K562 (cell line): ENCODE measurements around the gene CERS3. TPM values are rescaled to one million over a fixed set of nuclear protein-coding genes. Genes with fewer than 3 reads are reported as not detected.

Experiments used
- ATAC-seq: fragments of 200-7000 bp; cut with Tn5 transposase; 3 replicates; pipeline ENCODE4 v1.9.1; 2020; ENCODE audit warnings: moderate library complexity
- BruUV-seq: library from RNA; stranded (reverse); fragments of 400-500 nt; replicated peaks from 2 replicates; lab custom pipeline; 2021; lab: Mats Ljungman, UMichigan
- CTCF ChIA-PET: fragments of 300-600 bp; formaldehyde crosslinking; extraction: SDS; loops from one replicate; lab custom pipeline; 2021; ENCODE audit warnings: low intra/inter-chr PET ratio; lab: Yijun Ruan, JAX
- POLR2A ChIA-PET: fragments of 300-600, 350-650 bp; sonication (Branson Sonifier 250); formaldehyde crosslinking; extraction: SDS; loops from one replicate; lab custom pipeline; 2021; ENCODE audit warnings: antibody characterized with exemption, inconsistent platforms; lab: Yijun Ruan, JAX
- DNase-seq, 4 experiments: peaks; one replicate each; pipeline versions ENCODE4 v3.0.0 to v3.0.0-alpha.2; 2011 to 2018; ENCODE audit warnings: low spot score in 3 of 4, mixed read lengths in 3 of 4; ENCODE audit errors: extremely low read depth in 1 of 4
- FAIRE-seq: peaks from 2 replicates; lab custom pipeline; 2011; peaks lifted over from hg19 to GRCh38; lab: Jason Lieb, UNC
- H2AFZ ChIP-seq: 2 replicates; pipeline ENCODE4 v1.6.0; 2011; ENCODE audit warnings: low read depth, low read length, control low read depth, inconsistent platforms
- H3K27ac ChIP-seq: fragments of 200-600 bp; 3 replicates; pipeline ENCODE4 v1.8.0; 2011; ENCODE audit warnings: low read depth, mild to moderate bottlenecking, control low read depth, inconsistent platforms, low read length, moderate library complexity, mixed read lengths; ENCODE audit errors: extremely low read depth
- H3K27me3 ChIP-seq, 2 experiments: fragments of 300-600 bp in 1 of 2; 2 replicates in 1 of 2; 3 replicates in 1 of 2; pipeline versions ENCODE4 v1.6.0 to v1.8.0; 2011; ENCODE audit warnings: inconsistent platforms in 2 of 2, low read length in 2 of 2, mild to moderate bottlenecking in 1 of 2, mixed read lengths in 1 of 2, moderate library complexity in 1 of 2; ENCODE audit not compliant: control insufficient read depth in 2 of 2, insufficient read depth in 2 of 2
- H3K36me3 ChIP-seq: fragments of 300-600 bp; 3 replicates; pipeline ENCODE4 v1.8.0; 2011; ENCODE audit warnings: mild to moderate bottlenecking, low read length, inconsistent platforms; ENCODE audit not compliant: control insufficient read depth, insufficient read depth
- H3K4me1 ChIP-seq, 2 experiments: fragments of 200-600 bp in 1 of 2; replicated peaks in 1 of 2; 2 replicates in 1 of 2; 3 replicates in 1 of 2; pipeline versions ENCODE4 v1.5.1 to v1.8.0; 2011; ENCODE audit warnings: inconsistent platforms in 2 of 2, low read length in 2 of 2, mild to moderate bottlenecking in 1 of 2, mixed read lengths in 1 of 2, moderate library complexity in 1 of 2; ENCODE audit not compliant: control insufficient read depth in 2 of 2, insufficient read depth in 2 of 2
- H3K4me2 ChIP-seq: 2 replicates; pipeline ENCODE4 v1.6.1; 2011; ENCODE audit warnings: low read length, control low read depth, inconsistent platforms, mixed read lengths; ENCODE audit not compliant: insufficient read depth
- H3K4me3 ChIP-seq: fragments of 200-600 bp; sonication (generic), shearing (Covaris generic); 2 replicates; pipeline ENCODE4 v1.5.1; 2016; ENCODE audit warnings: control low read depth, inconsistent platforms
- H3K79me2 ChIP-seq: fragments of 200-600 bp; 3 replicates; pipeline ENCODE4 v1.8.0; 2011; ENCODE audit warnings: low read length, inconsistent platforms; ENCODE audit not compliant: control insufficient read depth, insufficient read depth
- H3K9ac ChIP-seq, 2 experiments: 2 replicates each; pipeline versions ENCODE4 v1.6.0 to v1.6.1; 2011; ENCODE audit warnings: low read depth in 2 of 2, low read length in 2 of 2, control low read depth in 1 of 2, inconsistent platforms in 1 of 2, mild to moderate bottlenecking in 1 of 2, mixed read lengths in 1 of 2; ENCODE audit not compliant: insufficient read depth in 1 of 2
- H3K9me1 ChIP-seq: one replicate; pipeline ENCODE4 v1.6.0; 2011; ENCODE audit warnings: inconsistent platforms, mild to moderate bottlenecking, low read length, moderate library complexity; ENCODE audit not compliant: control insufficient read depth, insufficient read depth
- H3K9me3 ChIP-seq: replicated peaks from 2 replicates; pipeline ENCODE4 v1.5.1; 2011; ENCODE audit warnings: low read depth, low read length, inconsistent platforms; ENCODE audit not compliant: control insufficient read depth, insufficient read depth
- H4K20me1 ChIP-seq: replicated peaks from 2 replicates; pipeline ENCODE4 v1.6.1; 2011; ENCODE audit warnings: low read length, inconsistent platforms, mixed read lengths; ENCODE audit not compliant: control insufficient read depth, insufficient read depth
- FOXA3 ChIP-seq, 2 experiments: fragments of 450-650 bp in 1 of 2; sonication (generic) in 1 of 2; formaldehyde crosslinking; IDR thresholded peaks in 1 of 2; conservative IDR thresholded peaks in 1 of 2; 2 replicates each; pipeline versions ENCODE4 v1.4.0 to v1.8.0; 2020 to 2022; ENCODE audit warnings: mild to moderate bottlenecking in 2 of 2, missing genetic modification reagents in 1 of 2
- HDAC1 ChIP-seq, 2 experiments: fragments of 450-650 bp; IDR thresholded peaks; 2 replicates each; pipeline ENCODE4 v1.6.1; 2016 to 2017; ENCODE audit warnings: inconsistent platforms in 1 of 2, mild to moderate bottlenecking in 1 of 2, moderate library complexity in 1 of 2
- L3MBTL2 ChIP-seq: fragments of 450-650 bp; IDR thresholded peaks from 2 replicates; pipeline ENCODE4 v1.6.1; 2016; ENCODE audit warnings: mild to moderate bottlenecking, moderate library complexity
- LARP7 ChIP-seq: fragments of 450-650 bp; IDR thresholded peaks from 2 replicates; pipeline ENCODE4 v1.6.1; 2016
- MEIS2 ChIP-seq: fragments of 450-650 bp; IDR thresholded peaks from 2 replicates; pipeline ENCODE4 v1.6.1; 2014; ENCODE audit warnings: mild to moderate bottlenecking; ENCODE audit not compliant: partially characterized antibody
- MXI1 ChIP-seq: IDR thresholded peaks from 2 replicates; pipeline ENCODE4 v1.6.1; 2011; ENCODE audit warnings: low read depth, mild to moderate bottlenecking, improper control_type of control experiment, low read length
- PTBP1 ChIP-seq: fragments of 200-400 bp; formaldehyde crosslinking; IDR thresholded peaks from 2 replicates; pipeline ENCODE4 v1.6.1; 2017; ENCODE audit warnings: low read depth, low read length
- RNF2 ChIP-seq: sonication (generic); IDR thresholded peaks from 2 replicates; pipeline ENCODE4 v1.6.1; 2016
- TRIM25 ChIP-seq: fragments of 450-650 bp; IDR thresholded peaks from 2 replicates; pipeline ENCODE4 v1.7.0; 2016; ENCODE audit warnings: borderline replicate concordance
- XRCC3 ChIP-seq: fragments of 450-650 bp; IDR thresholded peaks from 2 replicates; pipeline ENCODE4 v1.6.1; 2017; ENCODE audit warnings: mild to moderate bottlenecking, moderate library complexity
- ZNF77 ChIP-seq: fragments of 250-450 bp; sonication (Bioruptor Pico); IDR thresholded peaks from 2 replicates; pipeline ENCODE4 v1.5.0; 2020
- ZNF785 ChIP-seq: fragments of 250-450 bp; sonication (Bioruptor Pico); IDR thresholded peaks from 2 replicates; pipeline ENCODE4 v1.4.0; 2020; ENCODE audit warnings: mild to moderate bottlenecking
- WGBS: fragments of 100-300 bp; shearing (Covaris generic); methylation state at CpG from one replicate; pipeline ENCODE4 v1.1.6; 2016; ENCODE audit warnings: low coverage, mixed read lengths; ENCODE audit not compliant: insufficient coverage; ENCODE audit errors: missing lambda C conversion rate; 5-methylcytosine and 5-hydroxymethylcytosine counted together
- in situ Hi-C: fragments of 300-500 bp; cut with MboI; formaldehyde crosslinking; loops from 4 replicates; pipeline ENCODE4 v1.15.0; 2018; ENCODE audit warnings: inconsistent platforms, mixed read lengths
- intact Hi-C: fragments of 100-400 bp; cut with micrococcal nuclease; formaldehyde crosslinking; loops from 2 replicates; pipeline ENCODE4 v1.14.2; 2022
- polyA plus RNA-seq, 8 experiments: library from polyadenylated mRNA; depleted of rRNA in 4 of 8; stranded (reverse) in 5 of 8; unstranded in 3 of 8; fragments of >200 nt; fragmentation: Nextera tagmentation in 2 of 8; fragmentation: Illumina TruSeq in 1 of 8; extraction: Ambion mirVana in 2 of 8; extraction: Trizol in 1 of 8; gene quantifications; 2 replicates each; pipeline versions ENCODE4 v1.2.1 to v1.2.3, GENCODE V29; 2011 to 2014; ENCODE audit warnings: inconsistent platforms in 1 of 8, missing spikeins in 1 of 8
- total RNA-seq, 7 experiments: library from RNA; depleted of rRNA in 6 of 7; stranded (reverse); fragments of >200 nt in 6 of 7; fragmentation: Illumina TruSeq in 2 of 7; extraction: Trizol in 2 of 7; gene quantifications; 2 replicates each; pipeline versions ENCODE4 v1.2.1 to v1.2.3, GENCODE V29; 2011 to 2021; ENCODE audit warnings: low replicate concordance in 1 of 7
- TF ChIP-seq, protein P1 (sequence below): fragments of 200-800 bp; sonication (Bioruptor generic); IDR thresholded peaks from 2 replicates; pipeline ENCODE4 v1.6.1; 2017; ENCODE audit warnings: missing genetic modification characterization, missing compliant biosample characterization
- TF ChIP-seq, protein P2 (sequence below): IDR thresholded peaks from 2 replicates; pipeline ENCODE4 v1.6.1; 2012; ENCODE audit warnings: low read depth, low read length, improper control_type of control experiment, borderline replicate concordance

Gene CERS3
- total and polyA plus RNA-seq, 9 of the 15 experiments (the other 6 are each of a cell fraction or from before 2014, with no cell fraction given) = not detected

GRCh38 chr15:100353449-100353848 is 175.3 kb downstream of the CERS3 start:
- FAIRE-seq (no peak), ATAC-seq (no peak), DNase-seq (no peak)
- intact Hi-C loops (no loop called here), in situ Hi-C loops (no loop called here)
- H3K9me1 ChIP-seq = no peaks in the 10 kb centered on the region
- peaks cover 0 to 10% of the 10 kb centered on the region in 2 experiments; a peak in 2 of 5 replicates for H3K27me3 ChIP-seq
- BruUV-seq = no TSS peak
- no peaks in the 10 kb centered on the region for H3K36me3 ChIP-seq
- H3K4me2 ChIP-seq = no peak overlapping the region
- 0% methylated on average over 3 of the region's 3 CpGs for WGBS
- no peak overlapping the region for H3K27ac ChIP-seq
- no peak overlapping the region for H3K9ac ChIP-seq
- POLR2A ChIA-PET = no interaction called here
- H3K4me3 ChIP-seq = no peak overlapping the region
- H4K20me1 ChIP-seq = no peaks in the 10 kb centered on the region
- no peak overlapping the region for H2AFZ ChIP-seq
- H3K79me2 ChIP-seq = no peaks in the 10 kb centered on the region
- no peaks in the 10 kb centered on the region for H3K9me3 ChIP-seq
- H3K4me1 ChIP-seq = peaks cover 0 to 12% of the 10 kb centered on the region in 2 experiments; a peak in 3 of 5 replicates
- CTCF ChIA-PET = no interaction called here
- no peak for TF ChIP-seq MEIS2
- no peak for TF ChIP-seq ZNF77 (CRISPR knock-in tag)
- no peak for TF ChIP-seq LARP7
- TF ChIP-seq ZNF785 (CRISPR knock-in tag) = no peak
- no peak for TF ChIP-seq XRCC3
- TF ChIP-seq, protein P1, sequence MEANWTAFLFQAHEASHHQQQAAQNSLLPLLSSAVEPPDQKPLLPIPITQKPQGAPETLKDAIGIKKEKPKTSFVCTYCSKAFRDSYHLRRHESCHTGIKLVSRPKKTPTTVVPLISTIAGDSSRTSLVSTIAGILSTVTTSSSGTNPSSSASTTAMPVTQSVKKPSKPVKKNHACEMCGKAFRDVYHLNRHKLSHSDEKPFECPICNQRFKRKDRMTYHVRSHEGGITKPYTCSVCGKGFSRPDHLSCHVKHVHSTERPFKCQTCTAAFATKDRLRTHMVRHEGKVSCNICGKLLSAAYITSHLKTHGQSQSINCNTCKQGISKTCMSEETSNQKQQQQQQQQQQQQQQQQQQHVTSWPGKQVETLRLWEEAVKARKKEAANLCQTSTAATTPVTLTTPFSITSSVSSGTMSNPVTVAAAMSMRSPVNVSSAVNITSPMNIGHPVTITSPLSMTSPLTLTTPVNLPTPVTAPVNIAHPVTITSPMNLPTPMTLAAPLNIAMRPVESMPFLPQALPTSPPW (CRISPR knock-in tag) = no peak
- TF ChIP-seq FOXA3 (CRISPR knock-in tag; conservative IDR thresholded peaks at IDR 0.05 in 1 of 2, IDR thresholded peaks at IDR 0.05 in 1 of 2) = no peak
- TF ChIP-seq RNF2 = no peak
- no peak for TF ChIP-seq PTBP1
- no peak for TF ChIP-seq TRIM25
- TF ChIP-seq, protein P2, sequence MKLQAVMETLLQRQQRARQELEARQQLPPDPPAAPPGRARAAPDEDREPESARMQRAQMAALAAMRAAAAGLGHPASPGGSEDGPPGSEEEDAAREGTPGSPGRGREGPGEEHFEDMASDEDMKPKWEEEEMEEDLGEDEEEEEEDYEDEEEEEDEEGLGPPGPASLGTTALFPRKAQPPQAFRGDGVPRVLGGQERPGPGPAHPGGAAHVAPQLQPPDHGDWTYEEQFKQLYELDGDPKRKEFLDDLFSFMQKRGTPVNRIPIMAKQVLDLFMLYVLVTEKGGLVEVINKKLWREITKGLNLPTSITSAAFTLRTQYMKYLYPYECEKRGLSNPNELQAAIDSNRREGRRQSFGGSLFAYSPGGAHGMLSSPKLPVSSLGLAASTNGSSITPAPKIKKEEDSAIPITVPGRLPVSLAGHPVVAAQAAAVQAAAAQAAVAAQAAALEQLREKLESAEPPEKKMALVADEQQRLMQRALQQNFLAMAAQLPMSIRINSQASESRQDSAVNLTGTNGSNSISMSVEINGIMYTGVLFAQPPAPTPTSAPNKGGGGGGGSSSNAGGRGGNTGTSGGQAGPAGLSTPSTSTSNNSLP = no peak
- TF ChIP-seq HDAC1 (IDR thresholded peaks at IDR 0.05) = no peak
- TF ChIP-seq MXI1 = no peak
- no peak for TF ChIP-seq L3MBTL2
